Fibroblast of pulmonary artery (primary cell): ENCODE results near the gene KRT9.
"Not testable (repeated sequence)": the region's sequence is repeated elsewhere in the genome, so short reads cannot be mapped to it uniquely, and the experiment has no call there.

Experiments used
- DNase-seq: peaks from one replicate; pipeline ENCODE4 v3.0.0-alpha.2; 2010; ENCODE audit warnings: low read depth
- H3K4me3 ChIP-seq: replicated peaks from 2 replicates; pipeline ENCODE4 v1.5.1; 2011; ENCODE audit warnings: low read depth, mild to moderate bottlenecking, control low read depth, low read length, moderate library complexity
- CTCF ChIP-seq: IDR thresholded peaks from 2 replicates; pipeline ENCODE4 v1.5.1; 2011; ENCODE audit warnings: mild to moderate bottlenecking, control low read depth, low read length, inconsistent platforms; ENCODE audit errors: missing control alignments

The KRT9 gene

GRCh38 chr17:41547921-41548843 is 23.7 kb downstream of the KRT9 start:
- H3K4me3 ChIP-seq: peak overlapping the region; percentile 10
- no peak for TF ChIP-seq CTCF
- DNase-seq: peak; percentile 97

- peak; percentile 61 for DNase-seq
- H3K4me3 ChIP-seq: no peak overlapping the region
- TF ChIP-seq CTCF: no peak
These were observed 24.4 kb downstream of the KRT9 start for GRCh38 chr17:41547378-41547841.

- TF ChIP-seq CTCF: no peak
- no peak for DNase-seq
- no peak overlapping the region for H3K4me3 ChIP-seq
These were observed 25.0 kb downstream of the KRT9 start for GRCh38 chr17:41546819-41547218.

GRCh38 chr17:41545829-41546410 is 25.9 kb downstream of the KRT9 start:
- no peak overlapping the region for H3K4me3 ChIP-seq
- DNase-seq: no peak
- no peak for TF ChIP-seq CTCF

- no peak for TF ChIP-seq CTCF
These were observed 26.9 kb downstream of the KRT9 start for GRCh38 chr17:41544935-41545334.

GRCh38 chr17:41544491-41544892 is 27.4 kb downstream of the KRT9 start:
- no peak for DNase-seq
- no peak for TF ChIP-seq CTCF
- H3K4me3 ChIP-seq: no peak overlapping the region

More at GRCh38 chr17:41544935-41545334, 26.9 kb downstream of the KRT9 start:
- DNase-seq: no peak
- H3K4me3 ChIP-seq: no peak overlapping the region

- H3K4me3 ChIP-seq, DNase-seq: not testable (repeated sequence)
These were observed 29.1 kb downstream of the KRT9 start for GRCh38 chr17:41542786-41543185.
